Peyer's patch (tissue), 4 donors: ENCODE measurements around the gene ADGRB3. TPM values are rescaled to one million over a fixed set of nuclear protein-coding genes. Genes with fewer than 3 reads are reported as not detected.

Source experiments
- DNase-seq, 3 donors: peaks; one replicate each; pipeline ENCODE4 v3.0.0-alpha.2; 2017 to 2019
- H3K27ac ChIP-seq, 4 donors: fragments of 200-600 bp; sonication (generic); one replicate each; pipeline ENCODE4 v1.5.1; 2016 to 2019
- H3K27me3 ChIP-seq, 2 donors: fragments of 200-600 bp; sonication (generic); one replicate each; pipeline ENCODE4 v1.5.1; 2019
- H3K36me3 ChIP-seq, 3 donors: fragments of 200-600 bp; sonication (generic); one replicate each; pipeline ENCODE4 v1.5.1; 2016 to 2019
- H3K4me1 ChIP-seq, 4 donors: fragments of 200-600 bp; sonication (generic); one replicate each; pipeline ENCODE4 v1.5.1; 2016 to 2019
- H3K4me3 ChIP-seq, 4 donors: fragments of 200-600 bp; sonication (generic); 1 replicate in 3 of 4; 2 replicates in 1 of 4; pipeline ENCODE4 v1.5.1; 2016 to 2019; ENCODE audit warnings: mild to moderate bottlenecking in 1 of 4
- H3K9me3 ChIP-seq, 4 donors: fragments of 200-600 bp; sonication (generic); one replicate each; pipeline ENCODE4 v1.5.1; 2016 to 2019; ENCODE audit warnings: mild to moderate bottlenecking in 1 of 4
- POLR2A ChIP-seq, 2 donors: fragments of 450-650 bp; IDR thresholded peaks; one replicate each; pipeline ENCODE4 v1.5.1; 2017; ENCODE audit warnings: antibody characterized with exemption in 2 of 2, mild to moderate bottlenecking in 2 of 2, moderate library complexity in 2 of 2
- total RNA-seq, 4 donors: library from RNA; depleted of rRNA; stranded (reverse); fragments of >200 nt; gene quantifications; one replicate each; pipeline ENCODE4 v1.1.0, GENCODE V29; 2016
- TF ChIP-seq, protein P1 (sequence below), 6 experiments: fragments of 450-650 bp in 4 of 6; fragments of 200-600 bp in 2 of 6; sonication (generic) in 1 of 6; IDR thresholded peaks; one replicate each; pipeline ENCODE4 v1.5.1; 2017 to 2019; ENCODE audit warnings: antibody characterized with exemption in 6 of 6, mild to moderate bottlenecking in 3 of 6, moderate library complexity in 1 of 6

ADGRB3 gene
- total RNA-seq, 4 donors from 2014 or later, result 1.2 to 9.9 (median 2.5) TPM

DNA sequence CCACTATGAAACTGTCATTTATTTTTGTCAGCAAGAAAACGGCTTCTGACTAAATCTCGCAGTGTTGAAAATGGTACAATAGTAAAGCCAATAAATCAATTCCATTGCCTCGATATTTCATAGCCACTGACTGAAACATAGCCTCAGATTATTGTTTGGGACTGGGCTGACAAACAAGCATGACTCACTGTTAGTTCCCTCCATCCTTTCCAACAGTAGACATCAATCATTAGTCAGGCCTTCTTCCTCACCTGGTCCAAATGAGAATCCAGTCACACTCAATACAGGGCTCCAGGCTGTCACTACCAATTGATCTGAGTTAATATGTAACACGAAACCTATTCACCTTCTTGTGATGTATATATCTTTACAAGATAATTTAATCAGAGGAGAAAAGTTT lies 66.1 kb downstream of the ADGRB3 start:
- no peak for DNase-seq
- H3K27me3 ChIP-seq, result no peaks in the 10 kb centered on the region
- no peak overlapping the region for H3K27ac ChIP-seq
- H3K36me3 ChIP-seq, result no peaks in the 10 kb centered on the region
- H3K4me3 ChIP-seq, result no peak overlapping the region
- TF ChIP-seq, protein P1, sequence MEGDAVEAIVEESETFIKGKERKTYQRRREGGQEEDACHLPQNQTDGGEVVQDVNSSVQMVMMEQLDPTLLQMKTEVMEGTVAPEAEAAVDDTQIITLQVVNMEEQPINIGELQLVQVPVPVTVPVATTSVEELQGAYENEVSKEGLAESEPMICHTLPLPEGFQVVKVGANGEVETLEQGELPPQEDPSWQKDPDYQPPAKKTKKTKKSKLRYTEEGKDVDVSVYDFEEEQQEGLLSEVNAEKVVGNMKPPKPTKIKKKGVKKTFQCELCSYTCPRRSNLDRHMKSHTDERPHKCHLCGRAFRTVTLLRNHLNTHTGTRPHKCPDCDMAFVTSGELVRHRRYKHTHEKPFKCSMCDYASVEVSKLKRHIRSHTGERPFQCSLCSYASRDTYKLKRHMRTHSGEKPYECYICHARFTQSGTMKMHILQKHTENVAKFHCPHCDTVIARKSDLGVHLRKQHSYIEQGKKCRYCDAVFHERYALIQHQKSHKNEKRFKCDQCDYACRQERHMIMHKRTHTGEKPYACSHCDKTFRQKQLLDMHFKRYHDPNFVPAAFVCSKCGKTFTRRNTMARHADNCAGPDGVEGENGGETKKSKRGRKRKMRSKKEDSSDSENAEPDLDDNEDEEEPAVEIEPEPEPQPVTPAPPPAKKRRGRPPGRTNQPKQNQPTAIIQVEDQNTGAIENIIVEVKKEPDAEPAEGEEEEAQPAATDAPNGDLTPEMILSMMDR (IDR thresholded peaks at IDR 0.05), result no peak
- TF ChIP-seq POLR2A (IDR thresholded peaks at IDR 0.05), result no peak
- H3K4me1 ChIP-seq, result no peaks in the 10 kb centered on the region
- H3K9me3 ChIP-seq, result no peaks in the 10 kb centered on the region

DNA sequence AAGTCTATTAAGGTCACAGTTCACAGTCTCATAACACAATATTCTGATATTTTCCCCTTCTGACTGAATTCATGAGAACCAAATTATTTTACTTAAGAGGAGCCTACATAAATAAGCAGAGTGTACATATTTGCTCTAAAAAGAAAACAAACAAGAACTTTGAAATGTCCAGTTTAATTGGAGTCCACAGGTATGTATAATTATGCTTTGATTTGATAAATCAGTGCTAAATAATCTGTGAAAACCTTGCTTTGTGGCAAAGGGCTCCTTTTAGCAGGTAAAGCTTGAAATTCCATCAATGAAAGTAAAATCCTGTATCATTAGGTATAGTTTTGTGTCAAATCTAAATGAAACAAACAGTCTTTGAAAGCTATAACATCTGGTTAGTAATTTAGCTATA lies 69.4 kb downstream of the ADGRB3 start:
- Histone ChIP-seq H3K4me3 (no peak overlapping the region), H3K36me3 (no peaks in the 10 kb centered on the region), H3K27me3 (no peaks in the 10 kb centered on the region), H3K4me1 (no peaks in the 10 kb centered on the region), H3K27ac (no peak overlapping the region), H3K9me3 (no peaks in the 10 kb centered on the region)
- TF ChIP-seq, protein P1 (IDR thresholded peaks at IDR 0.05), result no peak
- TF ChIP-seq POLR2A (IDR thresholded peaks at IDR 0.05), result no peak
- no peak for DNase-seq

DNA sequence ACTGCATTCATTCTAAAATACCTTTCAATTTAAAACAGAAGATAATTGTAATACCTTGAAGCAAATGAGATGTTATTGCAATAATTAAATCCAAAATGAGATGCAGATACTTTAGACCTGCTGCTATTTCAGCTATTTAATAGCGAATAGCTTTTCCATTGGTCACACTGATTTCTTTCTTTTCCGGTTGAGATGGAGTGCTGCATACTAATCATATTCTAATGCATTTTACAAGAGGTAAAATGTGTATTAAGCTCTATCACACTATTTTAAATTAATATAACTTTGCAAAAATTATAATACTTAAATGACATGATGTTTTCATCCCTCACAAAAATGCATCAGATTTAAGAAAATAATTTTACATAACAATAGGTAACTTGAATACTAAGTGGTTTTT lies 74.0 kb downstream of the ADGRB3 start:
- no peaks in the 10 kb centered on the region for H3K36me3 ChIP-seq
- no peaks in the 10 kb centered on the region for H3K4me1 ChIP-seq
- no peak for DNase-seq
- no peak overlapping the region for H3K4me3 ChIP-seq
- H3K27me3 ChIP-seq, result no peaks in the 10 kb centered on the region
- H3K9me3 ChIP-seq, result no peaks in the 10 kb centered on the region
- TF ChIP-seq, protein P1 (IDR thresholded peaks at IDR 0.05), result no peak
- TF ChIP-seq POLR2A (IDR thresholded peaks at IDR 0.05), result no peak
- H3K27ac ChIP-seq, result no peak overlapping the region

DNA sequence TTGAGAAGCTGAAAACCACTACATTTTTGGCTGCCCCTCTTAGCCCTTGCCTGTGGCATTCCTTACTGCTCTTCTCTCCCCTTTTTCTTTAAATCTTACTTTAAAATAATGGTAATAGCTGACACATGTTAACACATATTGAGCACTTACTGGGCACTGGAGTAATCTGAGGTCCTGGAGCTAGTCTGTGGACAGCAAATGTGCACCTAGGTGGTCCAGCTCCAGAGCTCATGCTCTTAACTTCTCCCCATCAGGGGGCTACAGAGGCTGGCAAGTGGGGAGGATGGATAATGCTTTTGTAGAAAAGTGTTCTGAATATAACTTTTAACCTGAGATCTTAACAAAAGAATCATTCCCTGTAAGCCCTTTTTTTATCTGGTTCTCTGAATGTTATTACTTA lies 74.8 kb downstream of the ADGRB3 start:
- Histone ChIP-seq H3K9me3 (no peaks in the 10 kb centered on the region), H3K4me3 (no peak overlapping the region), H3K4me1 (no peaks in the 10 kb centered on the region), H3K27me3 (no peaks in the 10 kb centered on the region), H3K36me3 (no peaks in the 10 kb centered on the region), H3K27ac (no peak overlapping the region)
- no peak for TF ChIP-seq POLR2A (IDR thresholded peaks at IDR 0.05)
- TF ChIP-seq, protein P1 (IDR thresholded peaks at IDR 0.05), result no peak
- DNase-seq, result no peak

DNA sequence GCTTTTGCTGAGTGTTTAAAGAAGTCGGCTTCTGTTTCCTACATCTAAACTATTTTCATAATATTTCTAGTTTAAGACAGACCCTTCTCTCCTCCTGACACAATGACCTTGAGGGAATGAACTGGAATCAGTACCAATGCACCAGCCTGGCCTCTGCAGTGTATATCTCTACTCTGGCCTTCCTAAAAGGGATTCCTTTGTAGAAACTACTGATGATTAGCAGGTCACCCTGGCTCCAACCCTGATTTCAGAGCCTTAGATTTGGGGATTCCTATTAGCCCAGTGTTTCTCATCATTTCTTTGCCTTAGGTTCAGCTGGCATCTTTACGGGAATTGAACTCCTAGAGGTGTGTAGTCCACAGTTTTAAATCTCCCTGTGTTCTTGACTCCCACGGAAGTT lies 75.4 kb downstream of the ADGRB3 start:
- no peaks in the 10 kb centered on the region for H3K4me1 ChIP-seq
- no peak for DNase-seq
- H3K27me3 ChIP-seq, result no peaks in the 10 kb centered on the region
- no peak overlapping the region for H3K4me3 ChIP-seq
- H3K27ac ChIP-seq, result no peak overlapping the region
- H3K9me3 ChIP-seq, result no peaks in the 10 kb centered on the region
- no peaks in the 10 kb centered on the region for H3K36me3 ChIP-seq
- TF ChIP-seq, protein P1 (IDR thresholded peaks at IDR 0.05), result no peak
- no peak for TF ChIP-seq POLR2A (IDR thresholded peaks at IDR 0.05)

DNA sequence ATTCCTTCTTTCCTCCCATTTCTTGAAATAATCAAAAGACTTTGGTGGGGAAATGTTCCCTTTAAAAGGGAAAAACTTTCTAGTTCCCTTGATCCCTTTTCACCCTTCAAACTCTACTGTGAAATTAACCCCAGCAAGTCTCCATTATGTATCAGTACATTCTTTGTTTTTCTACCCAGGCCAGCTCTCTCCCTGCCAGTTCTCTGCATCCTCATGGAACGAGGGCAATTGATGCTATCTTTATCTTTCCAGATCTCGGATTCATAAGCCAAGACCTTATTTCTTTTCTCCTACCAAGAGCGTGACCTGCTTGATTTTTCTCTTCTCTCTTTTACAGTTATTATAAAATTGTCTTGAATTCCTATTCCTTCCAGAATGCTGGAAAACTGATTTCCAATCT lies 75.8 kb downstream of the ADGRB3 start:
- Histone ChIP-seq H3K27me3 (no peaks in the 10 kb centered on the region), H3K36me3 (no peaks in the 10 kb centered on the region), H3K4me3 (no peak overlapping the region), H3K9me3 (no peaks in the 10 kb centered on the region), H3K4me1 (no peaks in the 10 kb centered on the region), H3K27ac (no peak overlapping the region)
- DNase-seq, result no peak
- TF ChIP-seq, protein P1 (IDR thresholded peaks at IDR 0.05), result no peak
